DOHH2 (cell line): ENCODE measurements around the gene ENDOU.

Experiments used
- CTCF ChIP-seq: fragments of 200-600 bp; sonication (generic); IDR thresholded peaks from one replicate; pipeline ENCODE4 v1.5.1; 2014; ENCODE audit warnings: antibody characterized with exemption, mild to moderate bottlenecking, low read depth, low read length; ENCODE audit not compliant: poor library complexity, severe bottlenecking
- EZH2phosphoT487 ChIP-seq: fragments of 200-600 bp; sonication (generic); IDR thresholded peaks from 2 replicates; pipeline ENCODE4 v1.6.1; 2017; ENCODE audit warnings: borderline replicate concordance, mild to moderate bottlenecking, antibody characterized with exemption, low read length, moderate library complexity, mixed read lengths

- TF ChIP-seq CTCF (no peak), EZH2phosphoT487 (no peak)
These were observed 26.8 kb upstream of the ENDOU start for GRCh38 chr12:47752121-47752520.
